Dedifferentiated amniotic fluid mesenchymal stem cell (primary cell): ENCODE data around the gene SYF2.

ENCODE experiments used
- DNase-seq: peaks from one replicate; pipeline ENCODE4 v3.0.0-alpha.2; 2016; ENCODE audit errors: extremely low spot score

SYF2 gene

DNA sequence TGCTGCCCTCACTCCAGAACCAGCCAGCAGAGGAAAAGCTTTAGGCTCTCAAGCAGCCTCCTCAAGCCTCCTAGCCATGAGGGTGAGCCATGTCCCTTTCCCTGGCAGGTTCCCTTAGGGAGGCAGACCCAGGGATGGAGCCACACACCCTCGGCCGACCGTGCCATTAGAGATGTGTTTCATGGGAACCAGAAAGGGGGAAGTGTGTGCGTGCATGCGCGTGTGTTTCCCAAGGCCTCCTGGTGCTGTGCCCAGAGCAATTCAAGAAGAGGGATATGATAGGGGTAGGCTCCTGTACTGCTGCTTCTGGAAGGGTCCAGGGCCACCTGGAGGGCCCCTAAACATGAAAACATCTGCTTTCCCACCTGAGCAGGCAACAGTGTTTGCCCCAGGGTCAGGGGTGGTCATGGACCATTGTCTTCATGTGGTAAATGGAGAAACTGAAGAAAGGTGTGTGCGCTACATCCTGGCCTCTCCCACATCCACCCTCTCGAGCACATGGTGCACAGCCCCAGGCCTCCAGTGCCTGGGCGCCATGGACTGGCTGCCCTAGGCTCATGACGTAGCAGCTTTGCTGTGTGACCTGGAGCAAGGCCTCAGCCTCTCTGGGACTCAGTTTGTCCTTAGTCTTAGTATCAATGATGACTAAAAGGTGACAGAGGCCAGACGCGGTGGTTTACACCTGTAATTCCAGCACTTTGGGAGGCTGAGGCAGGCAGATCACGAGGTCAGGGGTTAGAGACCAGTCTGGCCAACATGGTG lies 48.1 kb downstream of the SYF2 start:
- no peak for DNase-seq

- DNase-seq = no peak
Measured at GRCh38 chr1:25183126-25183980, 48.9 kb downstream of the SYF2 start.

GRCh38 chr1:25182629-25183028 lies 49.7 kb downstream of the SYF2 start:
- no peak for DNase-seq

DNA sequence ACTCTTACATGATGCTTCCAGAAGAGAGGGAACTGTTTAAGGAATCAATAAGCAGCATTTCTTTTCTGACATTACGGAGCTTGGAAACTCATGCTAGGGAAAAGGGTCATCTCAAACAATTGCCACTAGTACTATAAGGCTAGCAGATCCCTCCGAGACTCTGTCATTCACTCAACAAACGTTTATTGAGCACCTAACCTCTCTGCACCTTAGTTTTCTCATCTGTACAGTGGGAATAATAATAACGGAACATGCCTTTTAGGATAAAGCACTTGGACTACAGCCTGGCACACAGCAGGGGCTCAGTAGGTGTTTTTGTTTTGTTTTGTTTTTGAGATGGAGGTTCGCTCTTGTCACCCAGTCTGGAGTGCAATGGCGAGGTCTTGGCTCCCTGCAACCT lies 51.3 kb downstream of the SYF2 start:
- no peak for DNase-seq

- DNase-seq = no peak
Measured at GRCh38 chr1:25178917-25179561, 53.3 kb downstream of the SYF2 start.

DNA sequence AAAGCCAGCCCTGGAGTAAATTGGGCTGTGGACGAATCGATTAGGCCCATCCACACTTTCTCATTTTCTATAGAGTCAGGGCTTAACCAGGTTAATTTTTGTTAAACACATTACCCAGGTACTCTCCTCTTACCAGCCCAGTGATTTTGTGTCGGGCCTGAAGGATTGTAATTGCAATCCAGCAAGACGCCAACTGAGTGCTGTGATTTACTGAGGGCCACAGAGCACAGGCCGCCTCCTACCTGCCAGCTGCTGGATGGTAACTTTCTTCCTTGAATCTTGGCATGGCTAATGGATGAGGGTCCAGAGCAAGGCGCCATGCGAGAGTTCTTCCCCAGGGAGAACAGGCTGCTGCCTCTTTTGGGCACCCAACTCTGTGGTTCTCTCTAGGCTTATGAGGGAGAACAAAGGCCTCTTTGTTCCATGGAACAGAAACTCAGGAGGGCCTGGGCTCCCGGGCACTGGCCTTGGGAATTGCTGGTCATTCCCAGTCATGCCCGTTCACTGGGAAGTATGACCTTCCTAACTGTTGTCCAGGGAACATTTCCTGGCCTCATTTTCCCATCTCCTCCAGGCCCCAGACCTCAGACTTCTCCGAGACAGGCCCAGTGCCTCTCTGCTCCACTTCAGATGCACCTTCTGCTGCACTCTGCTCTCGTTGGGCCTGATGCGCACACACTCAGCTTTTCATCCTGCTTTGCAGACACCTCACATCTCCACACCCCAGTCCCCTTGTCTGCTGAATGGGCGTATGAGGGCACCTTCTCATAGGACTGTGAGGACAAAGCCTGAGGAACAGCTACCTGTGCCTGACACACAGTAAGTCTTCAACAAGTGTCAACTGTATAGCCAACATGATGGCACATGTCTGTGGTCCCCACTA lies 57.3 kb downstream of the SYF2 start:
- DNase-seq = no peak

- DNase-seq = no peak
Measured at GRCh38 chr1:25174363-25174729, 58.0 kb downstream of the SYF2 start.

DNA sequence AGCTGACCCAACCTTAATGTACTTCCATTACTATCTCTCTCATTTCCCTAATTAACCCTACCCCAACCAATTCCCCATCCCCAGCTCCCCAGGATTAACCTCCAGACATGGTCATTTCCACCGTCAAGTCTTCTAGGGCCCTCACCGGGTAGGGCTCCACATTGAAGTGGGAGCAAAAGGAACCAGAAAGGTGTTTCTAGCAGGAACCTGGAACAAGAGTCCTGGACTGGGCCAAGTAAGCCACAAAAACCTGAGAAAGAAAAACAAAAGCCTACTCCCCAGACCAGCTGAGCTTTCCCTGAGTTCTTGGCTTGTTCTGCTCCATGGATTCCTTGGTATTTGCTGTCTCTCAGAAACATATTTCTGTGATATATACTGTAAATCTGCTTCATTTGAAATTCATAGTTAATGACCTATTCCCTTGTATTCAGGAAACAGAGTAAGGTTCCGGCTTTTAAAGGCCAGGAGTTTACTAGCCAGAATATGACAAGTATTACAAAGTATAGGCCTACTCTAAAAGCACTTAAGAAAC lies 58.4 kb downstream of the SYF2 start:
- peak; percentile 30 for DNase-seq
